Heart left ventricle (tissue), 13 donors: ENCODE measurements around the gene SYNCRIP.

ENCODE experiments used
- CTCF ChIP-seq, 12 donors: fragments of 200-600 bp; sonication (generic) in 4 of 12; IDR thresholded peaks; one replicate each; pipeline versions ENCODE4 v1.5.0 to v1.8.0; 2018 to 2022; ENCODE audit warnings: antibody characterized with exemption in 12 of 12, mild to moderate bottlenecking in 5 of 12
- POLR2A ChIP-seq, 2 donors: fragments of 450-650 bp; IDR thresholded peaks; one replicate each; pipeline ENCODE4 v1.6.1; 2017; ENCODE audit warnings: antibody characterized with exemption in 2 of 2, mild to moderate bottlenecking in 2 of 2, moderate library complexity in 2 of 2
- donor health status: ischemic (EF 13 %, LVEDD 7.1; RV severe dilation, severe dysfunction).
- donor health status: DM: no; HTN: yes; CAD: no.
- donor health status: DM: no; HTN: no; CAD: no.
- donor health status: ischemic (EF 25% LVEDD 6.9; RV normal size, moderate dysfunction).
- donor health status: ischemic (EF 25% LVEDD 5.7; RV mildly dilated, moderate dysfunction).
- donor health status: ischemic (EF 35%, LVEDD 5.7; RV mildly dilated, moderate dysfunction).
- donor health status: nonischemic (EF 11% LVEDD 7.7; RV severe dilation, severe dysfunction).
- donor health status: DM: yes; HTN: yes; CAD: no.
- donor health status: PGD.
- donor health status: ischemic (EF 29% LVEDD 5.4; RV normal size, mild dysfunction).
- donor health status: nonischemic (EF 23%, LVEDD 6.1; RV moderate dilation, normal function).

- no peak for TF ChIP-seq CTCF (IDR thresholded peaks at IDR 0.05)
- no peak for TF ChIP-seq POLR2A (IDR thresholded peaks at IDR 0.05)
Observed at GRCh38 chr6:85684809-85685171, 42.1 kb upstream of the SYNCRIP start.
